HUES64 (cell line): ENCODE results near the gene EGFR.

ENCODE experiments used
- H3K27ac ChIP-seq: 2 replicates; pipeline ENCODE4 v1.7.0; 2013; ENCODE audit warnings: low read depth, low read length, inconsistent platforms
- H3K27me3 ChIP-seq: 2 replicates; pipeline ENCODE4 v1.6.1; 2013; ENCODE audit warnings: mild to moderate bottlenecking, low read length; ENCODE audit not compliant: insufficient read depth
- H3K36me3 ChIP-seq: 2 replicates; pipeline ENCODE4 v1.6.1; 2013; ENCODE audit warnings: mild to moderate bottlenecking, low read length; ENCODE audit not compliant: insufficient read depth
- H3K4me1 ChIP-seq: 2 replicates; pipeline ENCODE4 v1.6.1; 2013; ENCODE audit warnings: mild to moderate bottlenecking, low read length, moderate library complexity; ENCODE audit not compliant: insufficient read depth
- H3K4me3 ChIP-seq: 2 replicates; pipeline ENCODE4 v1.5.1; 2013; ENCODE audit warnings: mild to moderate bottlenecking, low read length, moderate library complexity
- H3K9ac ChIP-seq: 2 replicates; pipeline ENCODE4 v1.6.1; 2013; ENCODE audit warnings: mild to moderate bottlenecking, low read depth, low read length
- H3K9me3 ChIP-seq: 2 replicates; pipeline ENCODE4 v1.6.1; 2013; ENCODE audit warnings: low read depth, low read length; ENCODE audit not compliant: insufficient read depth
- WGBS: fragments of 150-250, 120-280 bp; methylation state at CpG from one replicate; pipeline ENCODE4 v1.1.7; 2013; ENCODE audit warnings: missing lambda C conversion rate; 5-methylcytosine and 5-hydroxymethylcytosine counted together

Gene EGFR

DNA sequence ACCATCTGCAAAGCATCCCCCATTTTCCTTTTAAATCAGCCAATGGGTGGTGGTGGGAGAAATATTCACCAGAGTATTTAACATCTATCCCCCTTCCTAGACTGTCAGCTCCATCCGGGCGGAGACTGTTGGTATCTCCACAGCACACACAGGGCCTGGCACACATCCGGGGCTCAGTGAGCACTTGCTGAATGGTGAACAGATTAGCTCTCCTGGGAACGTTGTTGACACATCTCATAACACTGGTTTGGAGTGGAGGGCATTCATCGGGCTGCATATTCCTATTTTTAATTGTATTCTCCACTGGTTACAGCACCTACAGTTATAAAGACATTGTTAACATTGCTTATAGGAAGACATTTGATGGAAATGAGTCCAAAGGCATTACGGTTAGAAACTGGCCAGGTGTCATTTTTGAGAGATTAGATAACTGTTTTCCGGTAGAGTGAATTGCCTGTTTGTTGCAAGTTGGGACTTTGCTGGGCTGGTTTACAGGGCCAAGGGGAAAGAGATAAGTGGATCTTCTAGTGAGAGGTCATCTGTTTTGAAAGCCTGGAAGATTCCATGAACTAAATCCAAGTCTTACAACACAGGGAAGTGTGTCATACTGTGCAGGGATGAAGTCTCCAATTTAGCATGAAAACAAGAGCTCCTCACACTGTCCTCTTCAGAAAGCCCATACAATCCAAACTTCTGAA, 101.8 kb downstream of the EGFR start:
- Histone ChIP-seq H3K27ac (no peak overlapping the region), H3K4me1 (no peaks in the 10 kb centered on the region), H3K36me3 (no peaks in the 10 kb centered on the region), H3K9me3 (no peaks in the 10 kb centered on the region), H3K4me3 (no peak overlapping the region), H3K27me3 (no peaks in the 10 kb centered on the region), H3K9ac (no peak overlapping the region)
- WGBS, result 91% methylated on average over 6 of the region's 7 CpGs

DNA sequence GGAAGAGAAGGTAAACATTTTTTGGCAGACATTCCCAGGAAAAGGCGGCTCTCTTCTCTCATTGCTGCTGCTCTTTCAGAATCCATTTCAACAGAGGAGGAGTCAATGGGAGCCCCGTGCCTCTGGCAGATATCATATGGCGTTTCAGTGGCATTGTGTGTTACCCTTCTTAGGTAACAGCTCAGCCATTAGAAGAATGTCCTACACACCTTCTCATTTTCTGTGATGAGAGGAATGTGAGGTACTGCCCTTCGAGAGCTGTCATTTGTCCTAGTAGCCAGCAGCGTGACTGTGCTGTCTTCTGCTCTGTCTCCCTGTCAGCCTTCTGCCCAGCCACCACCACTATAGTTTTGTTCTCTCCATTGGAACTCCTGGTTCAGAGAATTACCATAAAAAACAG, 102.4 kb downstream of the EGFR start:
- H3K27ac ChIP-seq, result no peak overlapping the region
- H3K27me3 ChIP-seq, result no peaks in the 10 kb centered on the region
- no peaks in the 10 kb centered on the region for H3K36me3 ChIP-seq
- H3K4me1 ChIP-seq, result no peaks in the 10 kb centered on the region
- H3K4me3 ChIP-seq, result no peak overlapping the region
- 89% methylated on average over 5 of the region's 5 CpGs for WGBS
- H3K9me3 ChIP-seq, result no peaks in the 10 kb centered on the region
- H3K9ac ChIP-seq, result no peak overlapping the region

DNA sequence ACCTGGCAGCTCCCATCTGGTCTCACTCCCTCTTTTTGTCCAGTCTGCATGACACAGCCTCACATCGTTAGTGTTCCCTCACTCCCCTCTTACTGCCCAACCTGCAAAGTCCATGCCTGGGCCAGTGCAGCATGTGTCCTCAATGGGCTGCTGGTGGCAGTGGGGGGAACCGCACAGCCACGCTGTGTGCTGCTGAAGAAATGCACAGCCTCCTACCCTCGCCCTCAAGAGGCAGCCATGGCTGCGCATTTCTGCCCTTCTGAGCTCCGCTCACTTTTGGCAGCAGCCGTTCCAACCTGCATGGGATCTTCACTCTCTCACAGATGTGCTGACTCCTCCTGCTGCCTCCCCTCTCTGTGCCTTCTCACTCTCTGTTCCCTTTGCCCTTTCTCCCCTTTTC, 103.4 kb downstream of the EGFR start:
- WGBS, result 91% methylated on average over 7 of the region's 7 CpGs

GRCh38 chr7:55124989-55125875, 106.4 kb downstream of the EGFR start:
- Histone ChIP-seq H3K4me1 (peaks cover 20% of the 10 kb centered on the region; the same call in 1 of the 2 replicates), H3K36me3 (no peaks in the 10 kb centered on the region), H3K27ac (no peak overlapping the region), H3K9ac (no peak overlapping the region), H3K9me3 (no peaks in the 10 kb centered on the region), H3K4me3 (no peak overlapping the region), H3K27me3 (no peaks in the 10 kb centered on the region)
- WGBS, result 88% methylated on average over 12 of the region's 12 CpGs

More for the DNA sequence above, 103.4 kb downstream of the EGFR start:
- Histone ChIP-seq H3K9ac (no peak overlapping the region), H3K4me3 (no peak overlapping the region), H3K4me1 (no peaks in the 10 kb centered on the region), H3K27ac (no peak overlapping the region), H3K36me3 (no peaks in the 10 kb centered on the region), H3K27me3 (no peaks in the 10 kb centered on the region), H3K9me3 (no peaks in the 10 kb centered on the region)

GRCh38 chr7:55127135-55127551, 108.3 kb downstream of the EGFR start:
- Histone ChIP-seq H3K4me3 (no peak overlapping the region), H3K27me3 (no peaks in the 10 kb centered on the region; the same call in 1 of the 2 replicates), H3K36me3 (no peaks in the 10 kb centered on the region), H3K9ac (no peak overlapping the region), H3K4me1 (peaks cover 32% of the 10 kb centered on the region), H3K27ac (no peak overlapping the region), H3K9me3 (no peaks in the 10 kb centered on the region)
- WGBS, result 91% methylated on average over 2 of the region's 3 CpGs

DNA sequence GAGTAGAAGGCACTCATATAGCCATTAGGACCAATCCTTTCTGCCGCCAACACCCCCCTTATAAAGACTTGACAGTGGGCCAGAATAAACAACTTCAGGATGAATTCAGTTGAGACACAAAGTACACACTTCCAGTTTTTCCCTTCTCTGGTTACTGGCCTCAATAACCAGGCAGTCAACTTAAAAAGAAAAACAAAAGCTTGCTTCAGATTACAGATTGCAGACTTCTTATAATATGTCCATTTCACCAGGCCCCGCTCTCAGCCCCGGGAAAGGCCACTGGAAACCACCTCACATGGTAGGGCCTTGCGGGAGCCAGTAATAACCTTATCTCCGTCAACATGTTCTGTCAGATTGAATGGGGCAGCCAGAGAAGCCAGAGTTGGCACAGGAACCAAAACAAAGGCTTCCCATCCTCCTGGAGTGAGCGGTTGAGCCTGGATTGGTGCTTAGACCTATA, 108.8 kb downstream of the EGFR start:
- whole genome bisulfite sequencing, result 79% methylated on average over 6 of the region's 6 CpGs
- Histone ChIP-seq H3K9me3 (no peaks in the 10 kb centered on the region), H3K4me3 (no peak overlapping the region), H3K9ac (no peak overlapping the region), H3K36me3 (no peaks in the 10 kb centered on the region), H3K27ac (no peak overlapping the region), H3K4me1 (peaks cover 32% of the 10 kb centered on the region), H3K27me3 (no peaks in the 10 kb centered on the region; the same call in 1 of the 2 replicates)

DNA sequence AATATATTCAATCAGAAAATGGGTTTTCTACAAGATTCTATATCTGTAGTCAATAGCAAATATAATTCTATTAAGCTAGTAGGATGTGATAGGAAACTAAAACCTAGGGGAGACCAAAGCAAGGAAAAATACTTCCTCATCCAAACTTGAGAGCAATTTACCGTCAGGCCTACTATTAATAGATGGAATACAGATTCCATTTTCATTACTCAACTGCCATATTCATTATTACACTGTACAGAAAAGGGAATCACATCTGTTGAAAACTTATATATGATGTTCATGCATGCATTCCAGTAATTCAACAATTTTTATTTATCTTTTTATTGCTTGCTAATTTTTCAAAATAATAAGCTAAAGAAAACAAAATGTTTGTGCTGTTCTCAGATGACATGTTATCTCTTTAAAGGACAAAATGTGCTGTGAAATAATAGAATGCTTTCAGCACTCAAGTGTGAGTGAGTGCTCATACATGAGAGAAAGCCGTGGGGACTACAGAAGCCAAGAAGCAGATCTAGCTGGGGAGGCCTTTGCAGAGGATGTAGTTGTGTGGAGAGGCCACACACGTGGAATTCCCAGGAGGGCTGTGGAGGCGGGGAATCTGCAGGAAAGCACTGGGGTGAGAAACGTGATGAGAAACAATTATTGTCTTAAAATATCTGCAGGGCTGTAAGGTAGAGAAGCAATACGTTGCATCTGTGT, 110.0 kb downstream of the EGFR start:
- H3K27ac ChIP-seq, result no peak overlapping the region
- H3K9me3 ChIP-seq, result no peaks in the 10 kb centered on the region

GRCh38 chr7:55129541-55130394, 111.0 kb downstream of the EGFR start:
- 62% methylated on average over 7 of the region's 8 CpGs for WGBS
- Histone ChIP-seq H3K9me3 (no peaks in the 10 kb centered on the region), H3K9ac (no peak overlapping the region), H3K36me3 (no peaks in the 10 kb centered on the region), H3K4me1 (peaks cover 32% of the 10 kb centered on the region), H3K27ac (peak overlapping the region; percentile 11; the same call in 1 of the 2 replicates), H3K27me3 (no peaks in the 10 kb centered on the region; the same call in 1 of the 2 replicates), H3K4me3 (no peak overlapping the region)

More for the DNA sequence above, 110.0 kb downstream of the EGFR start:
- H3K9ac ChIP-seq, result no peak overlapping the region
- H3K4me3 ChIP-seq, result no peak overlapping the region
- peaks cover 32% of the 10 kb centered on the region for H3K4me1 ChIP-seq
- no peaks in the 10 kb centered on the region for H3K36me3 ChIP-seq
- WGBS, result 58% methylated on average over 5 of the region's 6 CpGs
- H3K27me3 ChIP-seq, result no peaks in the 10 kb centered on the region; the same call in 1 of the 2 replicates

DNA sequence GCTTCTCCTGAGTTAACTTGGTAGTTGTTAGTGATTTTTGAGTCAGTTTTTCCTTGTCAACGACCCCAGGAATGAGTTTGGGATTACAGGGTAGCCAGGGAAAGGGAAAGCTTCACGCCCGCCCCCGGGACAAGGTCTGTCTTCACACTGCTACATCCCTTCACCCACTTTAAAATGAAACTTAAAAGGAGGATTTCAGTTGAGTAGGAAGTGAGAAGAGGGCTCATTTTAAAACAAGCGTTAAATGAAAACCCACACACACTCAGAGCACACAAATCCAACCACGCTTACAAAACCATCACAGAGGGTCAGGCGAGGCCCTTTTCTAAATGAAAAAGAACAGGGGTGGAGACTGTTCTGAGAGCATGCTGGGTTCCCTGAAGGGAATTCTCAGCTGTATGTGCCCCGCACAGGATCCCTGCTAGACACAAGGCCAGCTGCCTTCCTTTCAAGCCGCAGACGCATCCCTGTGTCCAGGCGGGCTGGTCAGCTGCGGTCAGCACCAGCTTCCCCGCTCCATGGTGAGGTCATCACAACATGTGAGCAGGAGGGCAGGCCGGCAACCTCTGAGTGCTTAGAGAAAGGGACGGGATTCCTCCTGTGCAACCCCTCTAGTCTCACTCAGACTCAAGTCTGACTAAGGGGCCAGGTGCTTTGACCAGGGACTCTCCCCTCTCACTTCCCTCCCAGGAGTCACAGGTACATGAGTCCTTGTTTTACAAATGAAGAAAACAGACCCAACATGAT, 111.8 kb downstream of the EGFR start:
- peak overlapping the region; percentile 8; the same call in 1 of the 2 replicates for H3K27ac ChIP-seq
- 44% methylated on average over 10 of the region's 15 CpGs for WGBS
- H3K9ac ChIP-seq, result no peak overlapping the region
- no peak overlapping the region for H3K4me3 ChIP-seq
- peaks cover 32% of the 10 kb centered on the region for H3K4me1 ChIP-seq
- H3K9me3 ChIP-seq, result no peaks in the 10 kb centered on the region
- H3K27me3 ChIP-seq, result no peaks in the 10 kb centered on the region; the same call in 1 of the 2 replicates
- no peaks in the 10 kb centered on the region for H3K36me3 ChIP-seq
